ENCODE data around the gene CFDP1. TPM values are rescaled to one million over a fixed set of nuclear protein-coding genes. Genes with fewer than 3 reads are reported as not detected.

Gene CFDP1
- total and polyA plus RNA-seq, 5 experiments from 2014 or later, result 34.3 to 39.0 (median 34.9) TPM

GRCh38 chr16:75252946-75253911, 180.1 kb downstream of the CFDP1 start:
- Mint-ChIP-seq H3K9me3 (no peaks in the 10 kb centered on the region), H3K4me1 (peaks cover 3 to 16% (median 12%) of the 10 kb centered on the region in 4 donors), H3K27ac (no peak overlapping the region), H3K4me3 (no peak overlapping the region), H3K36me3 (peaks cover 0 to 2% (median 0%) of the 10 kb centered on the region in 3 donors), H3K27me3 (peaks cover 11 to 80% (median 37%) of the 10 kb centered on the region in 5 donors)
- ATAC-seq (no peak), DNase-seq (no peak)
- POLR2A ChIA-PET, result no interaction called here

GRCh38 chr16:75252049-75252864, 181.0 kb downstream of the CFDP1 start:
- H3K36me3 Mint-ChIP-seq, result peaks cover 0 to 2% (median 0%) of the 10 kb centered on the region in 3 donors
- H3K27me3 Mint-ChIP-seq, result peaks cover 10 to 76% (median 38%) of the 10 kb centered on the region in 5 donors
- DNase-seq (no peak), ATAC-seq (no peak)
- POLR2A ChIA-PET, result no interaction called here
- no peak overlapping the region for H3K27ac Mint-ChIP-seq
- peaks cover 3 to 16% (median 12%) of the 10 kb centered on the region in 4 donors for H3K4me1 Mint-ChIP-seq
- H3K4me3 Mint-ChIP-seq, result peak overlapping the region; percentile 58 to 83 (median 72)
- H3K9me3 Mint-ChIP-seq, result no peaks in the 10 kb centered on the region

GRCh38 chr16:75251280-75252048, 181.8 kb downstream of the CFDP1 start, which contains the start of gene BCAR1:
BCAR1 (minus strand) TSS chr16:75251624; CDS start chr16:75251482, 142 bp downstream.
- POLR2A ChIA-PET, result no interaction called here
- Mint-ChIP-seq H3K4me1 (peaks cover 3 to 16% (median 12%) of the 10 kb centered on the region in 4 donors), H3K27ac (no peak within 1 kb of the TSS), H3K9me3 (no peaks in the 10 kb centered on the region), H3K27me3 (peaks cover 10 to 84% (median 38%) of the 10 kb centered on the region in 5 donors), H3K36me3 (peaks cover 0 to 2% (median 0%) of the 10 kb centered on the region in 3 donors), H3K4me3 (peak within 1 kb of the TSS; percentile 60 to 83 (median 72))
- ATAC-seq (peak; percentile 48 to 70), DNase-seq (no peak)

GRCh38 chr16:75250809-75251279, 182.5 kb downstream of the CFDP1 start:
- Mint-ChIP-seq H3K4me3 (peak overlapping the region in 6 of 10 donors; percentile 52 to 68 (median 60)), H3K9me3 (no peaks in the 10 kb centered on the region), H3K36me3 (peaks cover 0 to 2% (median 0%) of the 10 kb centered on the region in 3 donors), H3K4me1 (peaks cover 3 to 16% (median 12%) of the 10 kb centered on the region in 4 donors), H3K27ac (no peak overlapping the region), H3K27me3 (peaks cover 10 to 90% (median 38%) of the 10 kb centered on the region in 5 donors)
- DNase-seq (no peak), ATAC-seq (peak; percentile 40 to 61)
- POLR2A ChIA-PET, result no interaction called here

GRCh38 chr16:75250089-75250808, 183.1 kb downstream of the CFDP1 start:
- POLR2A ChIA-PET, result no interaction called here
- H3K4me3 Mint-ChIP-seq, result peak overlapping the region; percentile 32 to 83 (median 60)
- H3K27me3 Mint-ChIP-seq, result peaks cover 10 to 87% (median 38%) of the 10 kb centered on the region in 5 donors
- ATAC-seq (no peak), DNase-seq (no peak)
- peaks cover 0 to 2% (median 0%) of the 10 kb centered on the region in 3 donors for H3K36me3 Mint-ChIP-seq
- no peaks in the 10 kb centered on the region for H3K9me3 Mint-ChIP-seq
- no peak overlapping the region for H3K27ac Mint-ChIP-seq
- H3K4me1 Mint-ChIP-seq, result peaks cover 3 to 16% (median 12%) of the 10 kb centered on the region in 4 donors

GRCh38 chr16:75249441-75249840, 183.9 kb downstream of the CFDP1 start:
- H3K27me3 Mint-ChIP-seq, result peaks cover 6 to 79% (median 32%) of the 10 kb centered on the region in 5 donors
- H3K36me3 Mint-ChIP-seq, result peaks cover 0 to 2% (median 0%) of the 10 kb centered on the region in 3 donors
- no peak for ATAC-seq
- DNase-seq, result no peak
- H3K9me3 Mint-ChIP-seq, result no peaks in the 10 kb centered on the region
- no peak overlapping the region for H3K27ac Mint-ChIP-seq
- peaks cover 3 to 16% (median 13%) of the 10 kb centered on the region in 4 donors for H3K4me1 Mint-ChIP-seq
- POLR2A ChIA-PET, result no interaction called here
- H3K4me3 Mint-ChIP-seq, result peak overlapping the region in 3 of 10 donors; percentile 4 to 63 (median 39)

- no peak for ATAC-seq
- Mint-ChIP-seq H3K27ac (no peak overlapping the region), H3K9me3 (no peaks in the 10 kb centered on the region), H3K4me3 (no peak overlapping the region), H3K4me1 (peaks cover 3 to 16% (median 13%) of the 10 kb centered on the region in 4 donors), H3K27me3 (peaks cover 6 to 72% (median 30%) of the 10 kb centered on the region in 5 donors), H3K36me3 (peaks cover 0 to 2% (median 0%) of the 10 kb centered on the region in 3 donors)
- DNase-seq, result no peak
- POLR2A ChIA-PET, result no interaction called here
Observed at GRCh38 chr16:75248536-75249380, 184.5 kb downstream of the CFDP1 start.

GRCh38 chr16:75248142-75248535, 185.2 kb downstream of the CFDP1 start:
- Mint-ChIP-seq H3K4me1 (peaks cover 3 to 16% (median 13%) of the 10 kb centered on the region in 4 donors), H3K4me3 (no peak overlapping the region), H3K36me3 (peaks cover 0 to 2% (median 0%) of the 10 kb centered on the region in 3 donors), H3K9me3 (no peaks in the 10 kb centered on the region), H3K27me3 (peaks cover 6 to 66% (median 30%) of the 10 kb centered on the region in 5 donors), H3K27ac (no peak overlapping the region)
- POLR2A ChIA-PET, result no interaction called here
- no peak for DNase-seq
- no peak for ATAC-seq

- no peak overlapping the region for H3K4me3 Mint-ChIP-seq
- no peak for ATAC-seq
Observed at GRCh38 chr16:75247249-75247648, 186.1 kb downstream of the CFDP1 start.

GRCh38 chr16:75246504-75247205, 186.6 kb downstream of the CFDP1 start:
- H3K27me3 Mint-ChIP-seq, result peaks cover 4 to 51% (median 24%) of the 10 kb centered on the region in 5 donors
- no peak overlapping the region for H3K4me3 Mint-ChIP-seq
- POLR2A ChIA-PET, result no interaction called here
- H3K9me3 Mint-ChIP-seq, result no peaks in the 10 kb centered on the region
- peaks cover 0 to 9% (median 8%) of the 10 kb centered on the region in 4 donors for H3K4me1 Mint-ChIP-seq
- H3K27ac Mint-ChIP-seq, result no peak overlapping the region
- ATAC-seq, result no peak
- DNase-seq, result no peak
- H3K36me3 Mint-ChIP-seq, result no peaks in the 10 kb centered on the region

More at GRCh38 chr16:75247249-75247648, 186.1 kb downstream of the CFDP1 start:
- Mint-ChIP-seq H3K27ac (no peak overlapping the region), H3K27me3 (peaks cover 6 to 57% (median 28%) of the 10 kb centered on the region in 5 donors), H3K4me1 (peaks cover 3 to 15% (median 13%) of the 10 kb centered on the region in 4 donors), H3K36me3 (peaks cover 0 to 2% (median 0%) of the 10 kb centered on the region in 3 donors), H3K9me3 (no peaks in the 10 kb centered on the region)
- no peak for DNase-seq
- POLR2A ChIA-PET, result no interaction called here
